Retinal pigment epithelial cell (primary cell): ENCODE data around the gene PTPMT1.

Experiments used
- DNase-seq: peaks from one replicate; pipeline ENCODE4 v3.0.0-alpha.2; 2010; ENCODE audit warnings: low read depth
- H3K4me3 ChIP-seq: 2 replicates; pipeline ENCODE4 v1.5.1; 2011; ENCODE audit warnings: mild to moderate bottlenecking, low read length, control low read depth, moderate library complexity
- TF ChIP-seq, protein P1 (sequence below): conservative IDR thresholded peaks from 2 replicates; pipeline ENCODE4 v1.5.1; 2011; ENCODE audit warnings: low read depth, low read length, control low read depth, inconsistent platforms

Gene PTPMT1

DNA sequence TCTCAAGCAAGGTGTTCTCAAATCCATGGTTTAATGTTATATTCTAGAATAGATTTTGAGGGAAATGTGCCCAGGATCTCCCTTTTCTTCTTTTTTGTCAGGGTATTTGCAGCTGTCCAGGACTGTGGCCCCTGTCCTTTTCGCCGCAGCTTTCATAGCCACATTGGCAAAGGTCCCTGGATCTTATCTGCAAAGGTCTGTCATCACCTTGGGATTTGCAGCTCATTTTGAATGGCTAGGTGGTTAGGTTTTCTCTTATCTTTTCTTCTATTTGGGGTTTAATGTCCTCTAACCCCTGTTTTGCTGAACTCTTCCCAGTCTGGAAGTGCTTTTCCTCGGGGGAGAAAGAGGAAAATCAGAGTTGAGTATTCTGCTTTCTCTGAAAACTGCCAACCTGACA lies 40.5 kb downstream of the PTPMT1 start:
- DNase-seq = no peak
- H3K4me3 ChIP-seq = no peak overlapping the region
- TF ChIP-seq, protein P1, sequence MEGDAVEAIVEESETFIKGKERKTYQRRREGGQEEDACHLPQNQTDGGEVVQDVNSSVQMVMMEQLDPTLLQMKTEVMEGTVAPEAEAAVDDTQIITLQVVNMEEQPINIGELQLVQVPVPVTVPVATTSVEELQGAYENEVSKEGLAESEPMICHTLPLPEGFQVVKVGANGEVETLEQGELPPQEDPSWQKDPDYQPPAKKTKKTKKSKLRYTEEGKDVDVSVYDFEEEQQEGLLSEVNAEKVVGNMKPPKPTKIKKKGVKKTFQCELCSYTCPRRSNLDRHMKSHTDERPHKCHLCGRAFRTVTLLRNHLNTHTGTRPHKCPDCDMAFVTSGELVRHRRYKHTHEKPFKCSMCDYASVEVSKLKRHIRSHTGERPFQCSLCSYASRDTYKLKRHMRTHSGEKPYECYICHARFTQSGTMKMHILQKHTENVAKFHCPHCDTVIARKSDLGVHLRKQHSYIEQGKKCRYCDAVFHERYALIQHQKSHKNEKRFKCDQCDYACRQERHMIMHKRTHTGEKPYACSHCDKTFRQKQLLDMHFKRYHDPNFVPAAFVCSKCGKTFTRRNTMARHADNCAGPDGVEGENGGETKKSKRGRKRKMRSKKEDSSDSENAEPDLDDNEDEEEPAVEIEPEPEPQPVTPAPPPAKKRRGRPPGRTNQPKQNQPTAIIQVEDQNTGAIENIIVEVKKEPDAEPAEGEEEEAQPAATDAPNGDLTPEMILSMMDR = no peak

DNA sequence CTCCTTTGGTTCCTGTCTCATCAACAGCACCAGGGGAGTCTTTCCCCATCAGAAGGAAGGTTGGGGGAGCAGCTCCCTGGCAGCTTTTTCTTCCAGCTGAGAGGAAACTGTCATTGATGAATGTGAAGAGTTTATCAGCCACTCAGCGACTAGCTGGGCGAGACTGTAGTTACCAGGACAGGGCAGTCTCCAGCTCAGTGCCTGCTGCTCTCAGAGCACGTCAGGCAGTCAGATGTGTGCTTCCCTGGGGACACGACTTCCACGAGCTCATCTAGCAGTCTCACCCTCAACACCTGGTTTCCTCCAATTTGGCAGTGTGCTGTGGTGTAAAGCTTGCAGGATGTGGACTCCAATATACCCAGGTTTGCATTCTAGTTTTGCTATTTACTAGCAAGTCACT lies 41.3 kb downstream of the PTPMT1 start:
- DNase-seq = no peak
- H3K4me3 ChIP-seq = no peak overlapping the region
- TF ChIP-seq, protein P1 = no peak

DNA sequence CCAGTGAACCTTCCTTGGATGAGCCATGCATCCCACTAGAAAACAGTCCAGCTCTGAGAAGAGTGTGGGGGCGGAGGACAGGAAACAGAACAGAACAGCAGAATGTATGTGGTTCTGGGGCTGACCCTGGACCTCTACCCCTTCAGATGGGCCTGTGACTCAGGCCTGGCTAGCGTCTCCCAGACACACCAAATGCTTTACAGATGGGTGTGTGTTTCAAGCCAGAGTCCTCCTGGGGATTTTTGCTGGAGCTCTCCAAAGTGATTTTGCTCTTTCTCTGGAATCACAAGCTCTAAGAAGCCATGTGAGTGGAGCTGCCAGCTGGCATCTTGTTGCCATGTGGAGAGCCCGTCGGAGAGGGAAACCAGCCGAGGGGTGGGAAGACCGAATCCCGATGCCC lies 42.0 kb downstream of the PTPMT1 start:
- DNase-seq = no peak
- TF ChIP-seq, protein P1 = no peak
- H3K4me3 ChIP-seq = no peak overlapping the region

DNA sequence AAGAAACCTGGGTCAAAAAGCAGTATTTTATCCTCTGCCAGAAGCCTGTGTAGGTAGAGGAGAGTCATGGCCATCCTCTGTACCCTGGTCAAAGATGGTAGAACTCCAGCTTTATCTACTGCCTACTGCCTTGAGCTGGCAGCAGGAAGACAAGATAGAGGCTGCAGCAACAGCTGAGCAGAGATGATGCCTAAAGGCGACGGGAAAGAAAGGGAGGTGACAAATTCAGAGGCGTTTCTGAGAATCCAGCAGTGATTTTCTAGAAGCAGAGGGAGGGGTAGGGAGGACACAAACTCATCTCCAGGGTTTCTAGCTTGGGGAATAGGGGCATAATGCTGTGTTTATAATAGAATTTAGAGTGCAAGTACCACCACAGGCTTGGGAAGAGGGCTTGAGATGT lies 44.3 kb downstream of the PTPMT1 start:
- DNase-seq = no peak
- H3K4me3 ChIP-seq = no peak overlapping the region
- TF ChIP-seq, protein P1 = no peak

DNA sequence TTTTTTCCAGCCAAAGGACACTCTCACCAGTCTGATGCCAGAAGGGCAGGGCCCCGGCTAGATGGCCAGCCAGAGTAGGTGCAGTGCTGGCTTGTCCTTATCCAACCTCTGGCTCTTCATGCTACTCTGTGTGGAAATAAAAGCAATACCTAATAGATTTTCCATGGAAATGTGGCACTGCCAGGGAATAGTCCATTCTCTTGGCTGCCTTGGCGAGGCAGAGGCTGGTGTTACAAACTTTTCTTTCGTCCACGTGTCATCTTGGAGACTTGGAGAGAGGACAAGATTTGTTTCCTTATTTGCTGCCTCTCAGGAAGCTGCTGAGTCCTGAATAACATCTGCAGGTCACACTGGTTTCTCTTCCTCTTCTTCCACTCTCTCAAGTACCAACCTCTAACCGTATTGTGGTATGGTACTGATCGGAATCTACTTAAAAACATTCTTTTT lies 46.0 kb downstream of the PTPMT1 start:
- DNase-seq = no peak
- H3K4me3 ChIP-seq = no peak overlapping the region
- TF ChIP-seq, protein P1 = no peak

DNA sequence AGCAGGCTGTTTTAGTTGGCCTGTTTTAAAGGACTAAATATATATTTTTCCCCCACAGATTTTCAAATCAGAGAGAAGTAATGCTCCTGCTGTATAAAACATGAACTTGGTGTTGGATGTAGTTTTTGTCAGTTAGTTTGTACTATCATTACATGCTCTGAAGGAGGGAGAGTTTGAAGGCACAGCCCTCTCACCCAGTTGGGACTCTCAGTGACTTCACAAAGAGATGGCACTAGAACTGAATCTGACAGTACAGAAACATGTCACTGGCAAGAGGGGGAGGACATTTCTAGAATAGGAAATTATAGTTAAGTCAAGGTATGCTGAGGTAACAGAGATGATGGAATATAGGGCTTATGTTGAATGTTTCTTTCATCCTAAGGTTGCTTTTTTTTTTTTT lies 49.9 kb downstream of the PTPMT1 start:
- H3K4me3 ChIP-seq = no peak overlapping the region
- no peak for DNase-seq
- TF ChIP-seq, protein P1 = no peak

DNA sequence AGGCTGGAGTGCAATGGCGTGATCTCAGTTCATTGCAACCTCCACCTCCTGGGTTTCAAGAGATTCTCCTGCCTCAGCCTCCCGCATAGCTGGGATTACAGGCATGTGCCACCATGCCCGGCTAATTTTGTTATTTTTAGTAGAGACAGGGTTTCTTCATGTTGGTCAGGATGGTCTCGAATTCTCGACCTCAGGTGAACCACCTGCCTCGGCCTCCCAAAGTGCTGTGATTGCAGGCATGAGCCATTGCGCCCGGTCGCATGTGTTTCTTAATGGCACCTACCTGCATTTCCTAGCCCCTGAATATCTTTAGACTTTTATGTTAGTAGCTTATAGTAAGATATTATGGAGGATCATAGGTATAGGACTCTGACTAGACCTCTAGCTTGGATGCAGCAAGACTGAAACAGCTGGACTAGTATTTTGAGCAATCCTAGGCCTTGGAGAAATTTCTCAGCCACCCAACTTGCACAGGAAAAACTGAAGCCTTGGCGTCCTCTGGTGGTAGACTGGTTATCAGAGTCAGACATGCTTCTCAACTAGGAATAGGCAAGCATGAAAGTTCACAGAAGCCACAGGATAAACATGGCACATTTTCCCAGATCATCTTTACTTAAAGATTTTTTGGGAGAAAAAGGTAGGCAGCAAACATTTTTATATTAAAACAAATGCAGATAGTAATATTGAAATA lies 51.5 kb downstream of the PTPMT1 start:
- H3K4me3 ChIP-seq = no peak overlapping the region
- no peak for DNase-seq

More for the DNA sequence above, 51.5 kb downstream of the PTPMT1 start:
- TF ChIP-seq, protein P1 = peak; percentile 83
